ENCODE data around the gene DLGAP1. TPM values are rescaled to one million over a fixed set of nuclear protein-coding genes. Genes with fewer than 3 reads are reported as not detected.

Gene DLGAP1
- total and polyA plus RNA-seq, 10 of the 15 experiments (the other 5 are each of a cell fraction or from before 2014, with no cell fraction given): 0.23 to 27.6 (median 1.9) TPM

DNA sequence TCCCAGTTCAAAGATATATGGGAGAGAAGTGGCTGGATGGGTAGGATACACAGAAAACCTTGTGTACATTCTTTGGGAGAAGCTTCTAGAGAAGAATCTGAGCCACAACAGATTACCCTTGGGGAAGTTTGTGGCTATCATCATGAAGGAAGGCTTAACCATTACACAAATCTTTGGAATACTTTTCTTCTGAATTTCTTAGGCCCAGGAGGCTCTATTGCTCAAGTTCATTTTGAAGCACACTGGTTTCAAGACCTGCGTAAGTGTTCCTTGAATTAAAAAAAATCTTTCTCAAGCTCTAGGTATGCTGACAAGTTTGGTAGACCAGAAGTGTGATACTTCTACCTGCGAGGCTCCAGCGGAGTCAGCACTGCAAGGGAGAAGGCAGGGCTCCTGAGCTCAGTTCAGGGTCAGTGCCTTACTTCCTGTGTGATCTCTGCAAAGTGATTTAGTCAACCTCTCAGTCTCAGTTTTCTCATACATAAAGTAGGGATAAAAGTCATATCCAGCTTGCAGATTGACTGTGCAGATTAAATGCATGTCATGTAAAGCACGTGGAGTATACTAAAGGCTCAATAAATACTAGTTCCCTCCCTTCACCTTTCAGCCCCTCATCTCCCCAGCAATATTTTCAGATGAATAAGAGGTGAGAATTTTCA, 438.6 kb downstream of the DLGAP1 start (continued):
- TF ChIP-seq CHD1 (IDR thresholded peaks at IDR 0.05; ENCODE audit: low read depth, low read length): no peak
- TF ChIP-seq MTA2 (IDR thresholded peaks at IDR 0.05; ENCODE audit: low read depth): peak; percentile 27; the same call in 1 of the 2 replicates
- no peak for TF ChIP-seq EZH2 (IDR thresholded peaks at IDR 0.05; ENCODE audit: borderline replicate concordance, control insufficient read depth, low read depth, low read length)
- 0 out of 2 replicates have a peak, but pooled peaks have one; percentile 46 for TF ChIP-seq IKZF1 (conservative IDR thresholded peaks at IDR 0.05)
- TF ChIP-seq, protein P1, sequence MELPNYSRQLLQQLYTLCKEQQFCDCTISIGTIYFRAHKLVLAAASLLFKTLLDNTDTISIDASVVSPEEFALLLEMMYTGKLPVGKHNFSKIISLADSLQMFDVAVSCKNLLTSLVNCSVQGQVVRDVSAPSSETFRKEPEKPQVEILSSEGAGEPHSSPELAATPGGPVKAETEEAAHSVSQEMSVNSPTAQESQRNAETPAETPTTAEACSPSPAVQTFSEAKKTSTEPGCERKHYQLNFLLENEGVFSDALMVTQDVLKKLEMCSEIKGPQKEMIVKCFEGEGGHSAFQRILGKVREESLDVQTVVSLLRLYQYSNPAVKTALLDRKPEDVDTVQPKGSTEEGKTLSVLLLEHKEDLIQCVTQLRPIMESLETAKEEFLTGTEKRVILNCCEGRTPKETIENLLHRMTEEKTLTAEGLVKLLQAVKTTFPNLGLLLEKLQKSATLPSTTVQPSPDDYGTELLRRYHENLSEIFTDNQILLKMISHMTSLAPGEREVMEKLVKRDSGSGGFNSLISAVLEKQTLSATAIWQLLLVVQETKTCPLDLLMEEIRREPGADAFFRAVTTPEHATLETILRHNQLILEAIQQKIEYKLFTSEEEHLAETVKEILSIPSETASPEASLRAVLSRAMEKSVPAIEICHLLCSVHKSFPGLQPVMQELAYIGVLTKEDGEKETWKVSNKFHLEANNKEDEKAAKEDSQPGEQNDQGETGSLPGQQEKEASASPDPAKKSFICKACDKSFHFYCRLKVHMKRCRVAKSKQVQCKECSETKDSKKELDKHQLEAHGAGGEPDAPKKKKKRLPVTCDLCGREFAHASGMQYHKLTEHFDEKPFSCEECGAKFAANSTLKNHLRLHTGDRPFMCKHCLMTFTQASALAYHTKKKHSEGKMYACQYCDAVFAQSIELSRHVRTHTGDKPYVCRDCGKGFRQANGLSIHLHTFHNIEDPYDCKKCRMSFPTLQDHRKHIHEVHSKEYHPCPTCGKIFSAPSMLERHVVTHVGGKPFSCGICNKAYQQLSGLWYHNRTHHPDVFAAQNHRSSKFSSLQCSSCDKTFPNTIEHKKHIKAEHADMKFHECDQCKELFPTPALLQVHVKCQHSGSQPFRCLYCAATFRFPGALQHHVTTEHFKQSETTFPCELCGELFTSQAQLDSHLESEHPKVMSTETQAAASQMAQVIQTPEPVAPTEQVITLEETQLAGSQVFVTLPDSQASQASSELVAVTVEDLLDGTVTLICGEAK (IDR thresholded peaks at IDR 0.05; ENCODE audit: borderline replicate concordance): no peak
- TF ChIP-seq BHLHE40 (IDR thresholded peaks at IDR 0.05; ENCODE audit: borderline replicate concordance in 1 of 2, low read depth in 2 of 2, low read length in 1 of 2): peak; percentile 75
- TF ChIP-seq, protein P2, sequence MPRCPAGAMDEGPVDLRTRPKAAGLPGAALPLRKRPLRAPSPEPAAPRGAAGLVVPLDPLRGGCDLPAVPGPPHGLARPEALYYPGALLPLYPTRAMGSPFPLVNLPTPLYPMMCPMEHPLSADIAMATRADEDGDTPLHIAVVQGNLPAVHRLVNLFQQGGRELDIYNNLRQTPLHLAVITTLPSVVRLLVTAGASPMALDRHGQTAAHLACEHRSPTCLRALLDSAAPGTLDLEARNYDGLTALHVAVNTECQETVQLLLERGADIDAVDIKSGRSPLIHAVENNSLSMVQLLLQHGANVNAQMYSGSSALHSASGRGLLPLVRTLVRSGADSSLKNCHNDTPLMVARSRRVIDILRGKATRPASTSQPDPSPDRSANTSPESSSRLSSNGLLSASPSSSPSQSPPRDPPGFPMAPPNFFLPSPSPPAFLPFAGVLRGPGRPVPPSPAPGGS (IDR thresholded peaks at IDR 0.05; ENCODE audit: borderline replicate concordance, insufficient read depth, low read depth, low read length, poor library complexity, severe bottlenecking): no peak
- TF ChIP-seq POLR2AphosphoS5 (IDR thresholded peaks at IDR 0.05; ENCODE audit: low read length): no peak
- TF ChIP-seq, protein P3, sequence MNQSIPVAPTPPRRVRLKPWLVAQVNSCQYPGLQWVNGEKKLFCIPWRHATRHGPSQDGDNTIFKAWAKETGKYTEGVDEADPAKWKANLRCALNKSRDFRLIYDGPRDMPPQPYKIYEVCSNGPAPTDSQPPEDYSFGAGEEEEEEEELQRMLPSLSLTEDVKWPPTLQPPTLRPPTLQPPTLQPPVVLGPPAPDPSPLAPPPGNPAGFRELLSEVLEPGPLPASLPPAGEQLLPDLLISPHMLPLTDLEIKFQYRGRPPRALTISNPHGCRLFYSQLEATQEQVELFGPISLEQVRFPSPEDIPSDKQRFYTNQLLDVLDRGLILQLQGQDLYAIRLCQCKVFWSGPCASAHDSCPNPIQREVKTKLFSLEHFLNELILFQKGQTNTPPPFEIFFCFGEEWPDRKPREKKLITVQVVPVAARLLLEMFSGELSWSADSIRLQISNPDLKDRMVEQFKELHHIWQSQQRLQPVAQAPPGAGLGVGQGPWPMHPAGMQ (IDR thresholded peaks at IDR 0.05; ENCODE audit: borderline replicate concordance): no peak
- TF ChIP-seq BCL11A (IDR thresholded peaks at IDR 0.05; ENCODE audit: low read depth, low read length): peak; percentile 46; the same call in 1 of the 2 replicates
- no peak for TF ChIP-seq TCF12 (IDR thresholded peaks at IDR 0.05; ENCODE audit: low read depth, low read length)
- TF ChIP-seq FOS (IDR thresholded peaks at IDR 0.05; ENCODE audit: borderline replicate concordance, extremely low read depth, insufficient read length): no peak
- no peak for TF ChIP-seq RFX5 (IDR thresholded peaks at IDR 0.05; ENCODE audit: low read depth, low read length)
- TF ChIP-seq PAX5 (IDR thresholded peaks at IDR 0.05; ENCODE audit: borderline replicate concordance, low read depth, low read length): no peak
- TF ChIP-seq, protein P4, sequence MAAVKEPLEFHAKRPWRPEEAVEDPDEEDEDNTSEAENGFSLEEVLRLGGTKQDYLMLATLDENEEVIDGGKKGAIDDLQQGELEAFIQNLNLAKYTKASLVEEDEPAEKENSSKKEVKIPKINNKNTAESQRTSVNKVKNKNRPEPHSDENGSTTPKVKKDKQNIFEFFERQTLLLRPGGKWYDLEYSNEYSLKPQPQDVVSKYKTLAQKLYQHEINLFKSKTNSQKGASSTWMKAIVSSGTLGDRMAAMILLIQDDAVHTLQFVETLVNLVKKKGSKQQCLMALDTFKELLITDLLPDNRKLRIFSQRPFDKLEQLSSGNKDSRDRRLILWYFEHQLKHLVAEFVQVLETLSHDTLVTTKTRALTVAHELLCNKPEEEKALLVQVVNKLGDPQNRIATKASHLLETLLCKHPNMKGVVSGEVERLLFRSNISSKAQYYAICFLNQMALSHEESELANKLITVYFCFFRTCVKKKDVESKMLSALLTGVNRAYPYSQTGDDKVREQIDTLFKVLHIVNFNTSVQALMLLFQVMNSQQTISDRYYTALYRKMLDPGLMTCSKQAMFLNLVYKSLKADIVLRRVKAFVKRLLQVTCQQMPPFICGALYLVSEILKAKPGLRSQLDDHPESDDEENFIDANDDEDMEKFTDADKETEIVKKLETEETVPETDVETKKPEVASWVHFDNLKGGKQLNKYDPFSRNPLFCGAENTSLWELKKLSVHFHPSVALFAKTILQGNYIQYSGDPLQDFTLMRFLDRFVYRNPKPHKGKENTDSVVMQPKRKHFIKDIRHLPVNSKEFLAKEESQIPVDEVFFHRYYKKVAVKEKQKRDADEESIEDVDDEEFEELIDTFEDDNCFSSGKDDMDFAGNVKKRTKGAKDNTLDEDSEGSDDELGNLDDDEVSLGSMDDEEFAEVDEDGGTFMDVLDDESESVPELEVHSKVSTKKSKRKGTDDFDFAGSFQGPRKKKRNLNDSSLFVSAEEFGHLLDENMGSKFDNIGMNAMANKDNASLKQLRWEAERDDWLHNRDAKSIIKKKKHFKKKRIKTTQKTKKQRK (IDR thresholded peaks at IDR 0.05; ENCODE audit: low read depth, low read length): no peak
- no peak for TF ChIP-seq SIX5 (IDR thresholded peaks at IDR 0.05; ENCODE audit: low read depth, low read length, severe bottlenecking)
- no peak for TF ChIP-seq SMAD5 (IDR thresholded peaks at IDR 0.05; ENCODE audit: low read depth)
- no peak for TF ChIP-seq POLR2A (IDR thresholded peaks at IDR 0.05; ENCODE audit: low read depth, low read length)
- no peak for TF ChIP-seq ZNF207 (IDR thresholded peaks at IDR 0.05; ENCODE audit: borderline replicate concordance)
